GM18507 (cell line): ENCODE measurements around the gene TCERG1L.

Source experiments
- DNase-seq: peaks from one replicate; pipeline ENCODE4 v3.0.0; 2011; ENCODE audit warnings: low read depth; ENCODE audit not compliant: insufficient read length; ENCODE audit errors: extremely low spot score
- FAIRE-seq: peaks from 2 replicates; lab custom pipeline; 2011; peaks lifted over from hg19 to GRCh38; lab: Jason Lieb, UNC

Gene TCERG1L

GRCh38 chr10:131253931-131254858 is 57.3 kb downstream of the TCERG1L start:
- DNase-seq (no peak), FAIRE-seq (no peak)

GRCh38 chr10:131252567-131253276 is 58.8 kb downstream of the TCERG1L start:
- DNase-seq (no peak), FAIRE-seq (no peak)

- DNase-seq (no peak), FAIRE-seq (no peak)
These were observed 60.4 kb downstream of the TCERG1L start for GRCh38 chr10:131251146-131251541.

- no peak for FAIRE-seq
- no peak for DNase-seq
These were observed 60.9 kb downstream of the TCERG1L start for GRCh38 chr10:131250454-131251145.

- FAIRE-seq, result no peak
These were observed 61.6 kb downstream of the TCERG1L start for GRCh38 chr10:131249955-131250344.

GRCh38 chr10:131249238-131249954 is 62.1 kb downstream of the TCERG1L start:
- FAIRE-seq, result no peak

More at GRCh38 chr10:131249955-131250344, 61.6 kb downstream of the TCERG1L start:
- no peak for DNase-seq

GRCh38 chr10:131248376-131249165 is 63.0 kb downstream of the TCERG1L start:
- FAIRE-seq (no peak), DNase-seq (no peak)

More at GRCh38 chr10:131249238-131249954, 62.1 kb downstream of the TCERG1L start:
- DNase-seq, result no peak

GRCh38 chr10:131247873-131248272 is 63.6 kb downstream of the TCERG1L start:
- DNase-seq (no peak), FAIRE-seq (no peak)

- no peak for FAIRE-seq
These were observed 64.7 kb downstream of the TCERG1L start for GRCh38 chr10:131246775-131247174.

GRCh38 chr10:131246089-131246488 is 65.4 kb downstream of the TCERG1L start:
- FAIRE-seq (no peak), DNase-seq (no peak)

More at GRCh38 chr10:131246775-131247174, 64.7 kb downstream of the TCERG1L start:
- no peak for DNase-seq

- DNase-seq (no peak), FAIRE-seq (no peak)
These were observed 66.0 kb downstream of the TCERG1L start for GRCh38 chr10:131245475-131246059.

- DNase-seq, result no peak
- no peak for FAIRE-seq
These were observed 66.7 kb downstream of the TCERG1L start for GRCh38 chr10:131244836-131245235.

GRCh38 chr10:131243076-131243475 is 68.4 kb downstream of the TCERG1L start:
- DNase-seq (no peak), FAIRE-seq (no peak)

- DNase-seq, result no peak
- FAIRE-seq, result no peak
These were observed 69.5 kb downstream of the TCERG1L start for GRCh38 chr10:131242007-131242406.

- FAIRE-seq (no peak), DNase-seq (no peak)
These were observed 70.8 kb downstream of the TCERG1L start for GRCh38 chr10:131240691-131241090.

- DNase-seq (no peak), FAIRE-seq (no peak)
These were observed 71.6 kb downstream of the TCERG1L start for GRCh38 chr10:131239926-131240325.

GRCh38 chr10:131239450-131239849 is 72.1 kb downstream of the TCERG1L start:
- DNase-seq (no peak), FAIRE-seq (no peak)

- DNase-seq (no peak), FAIRE-seq (no peak)
These were observed 72.7 kb downstream of the TCERG1L start for GRCh38 chr10:131238669-131239280.
